GM06990 (cell line): Measurements from ENCODE around the gene AMOTL2.

Source experiments
- DNase-seq: peaks from one replicate; pipeline ENCODE4 v3.0.0-alpha.2; 2011; ENCODE audit not compliant: insufficient read length; ENCODE audit errors: extremely low read depth
- H3K27me3 ChIP-seq: replicated peaks from 2 replicates; pipeline ENCODE4 v1.6.0; 2011; ENCODE audit warnings: low read length; ENCODE audit not compliant: control insufficient read depth, insufficient read depth
- H3K36me3 ChIP-seq: 2 replicates; pipeline ENCODE4 v1.5.1; 2011; ENCODE audit warnings: low read length; ENCODE audit not compliant: control insufficient read depth, insufficient read depth
- H3K4me3 ChIP-seq: replicated peaks from 2 replicates; pipeline ENCODE4 v1.5.1; 2011; ENCODE audit warnings: low read depth, mild to moderate bottlenecking, control low read depth, low read length
- CTCF ChIP-seq: IDR thresholded peaks from 2 replicates; pipeline ENCODE4 v1.5.1; 2011; ENCODE audit warnings: low read length, control low read depth, mild to moderate bottlenecking, inconsistent platforms; ENCODE audit not compliant: insufficient read depth, poor library complexity, severe bottlenecking

Gene AMOTL2

GRCh38 chr3:134367869-134368750 lies 6.1 kb downstream of the AMOTL2 start:
- Histone ChIP-seq H3K27me3 (peaks cover 2% of the 10 kb centered on the region), H3K4me3 (no peak overlapping the region), H3K36me3 (no peaks in the 10 kb centered on the region)
- DNase-seq = no peak
- no peak for TF ChIP-seq CTCF

GRCh38 chr3:134366928-134367811 lies 7.1 kb downstream of the AMOTL2 start:
- peak; percentile 4 for TF ChIP-seq CTCF
- H3K36me3 ChIP-seq = no peaks in the 10 kb centered on the region
- H3K27me3 ChIP-seq = peaks cover 2% of the 10 kb centered on the region
- DNase-seq = no peak
- H3K4me3 ChIP-seq = no peak overlapping the region

- Histone ChIP-seq H3K4me3 (no peak overlapping the region), H3K36me3 (no peaks in the 10 kb centered on the region), H3K27me3 (no peaks in the 10 kb centered on the region; the same call in none of the 2 replicates)
- no peak for TF ChIP-seq CTCF
- no peak for DNase-seq
Observed at GRCh38 chr3:134366221-134366927, 7.9 kb downstream of the AMOTL2 start.

GRCh38 chr3:134365766-134366065 lies 8.5 kb downstream of the AMOTL2 start:
- no peak for TF ChIP-seq CTCF
- no peak for DNase-seq
- H3K36me3 ChIP-seq = no peaks in the 10 kb centered on the region
- no peak overlapping the region for H3K4me3 ChIP-seq
- H3K27me3 ChIP-seq = no peaks in the 10 kb centered on the region; the same call in none of the 2 replicates

- H3K36me3 ChIP-seq = no peaks in the 10 kb centered on the region
- H3K27me3 ChIP-seq = no peaks in the 10 kb centered on the region; the same call in none of the 2 replicates
- DNase-seq = no peak
- no peak for TF ChIP-seq CTCF
- H3K4me3 ChIP-seq = no peak overlapping the region
Observed at GRCh38 chr3:134364936-134365765, 9.1 kb downstream of the AMOTL2 start.
